Raji (cell line): ENCODE data around the gene BCAP31.

Experiments
- POLR2A ChIP-seq: IDR thresholded peaks from 2 replicates; pipeline ENCODE4 v1.6.1; 2011; ENCODE audit warnings: low read depth, low read length, control low read depth; ENCODE audit not compliant: insufficient read depth

BCAP31 gene

DNA sequence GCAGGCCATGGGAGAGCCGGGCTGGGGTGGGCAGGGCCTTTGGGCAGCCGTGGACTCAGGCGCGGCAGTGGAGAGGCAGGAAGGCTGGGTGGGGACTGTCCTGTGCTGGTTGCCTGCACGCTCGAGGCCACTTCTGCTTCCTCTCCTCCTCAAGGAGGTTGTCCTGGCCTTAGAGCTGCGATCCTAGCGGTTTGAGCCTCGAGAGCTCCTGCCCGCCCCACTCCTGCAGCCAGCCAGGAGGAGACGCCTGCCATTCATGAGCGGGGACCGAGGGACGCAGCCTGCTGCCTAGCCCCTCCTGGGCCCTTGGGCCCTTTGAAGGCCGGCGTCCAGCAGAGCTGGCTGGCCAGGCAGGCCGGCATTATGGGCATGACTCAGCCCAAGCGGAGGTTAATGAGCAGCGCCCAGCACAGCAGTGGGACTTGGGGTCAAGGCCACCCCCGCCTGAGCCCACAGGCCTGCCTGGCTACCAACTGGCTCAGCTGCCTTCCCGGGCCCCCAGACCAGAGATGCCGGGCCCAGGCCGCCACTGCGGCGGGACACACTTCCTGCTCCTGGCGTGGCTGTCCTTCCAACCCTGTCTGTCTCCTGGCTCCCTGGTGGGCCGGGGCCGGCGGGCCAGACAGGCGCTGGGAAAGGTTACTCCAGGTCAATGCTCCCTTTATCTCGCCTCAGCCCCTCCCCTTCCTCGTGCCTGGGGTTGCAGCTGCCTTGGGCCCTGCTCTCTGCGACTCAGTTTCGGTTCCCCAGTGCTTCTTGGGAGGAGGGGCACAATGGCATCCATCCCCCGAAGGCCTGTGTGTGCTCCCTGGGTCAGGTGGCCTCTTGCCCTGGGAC, 2.3 kb upstream of the BCAP31 start:
- peak; percentile 29; the same call in 1 of the 2 replicates for TF ChIP-seq POLR2A

DNA sequence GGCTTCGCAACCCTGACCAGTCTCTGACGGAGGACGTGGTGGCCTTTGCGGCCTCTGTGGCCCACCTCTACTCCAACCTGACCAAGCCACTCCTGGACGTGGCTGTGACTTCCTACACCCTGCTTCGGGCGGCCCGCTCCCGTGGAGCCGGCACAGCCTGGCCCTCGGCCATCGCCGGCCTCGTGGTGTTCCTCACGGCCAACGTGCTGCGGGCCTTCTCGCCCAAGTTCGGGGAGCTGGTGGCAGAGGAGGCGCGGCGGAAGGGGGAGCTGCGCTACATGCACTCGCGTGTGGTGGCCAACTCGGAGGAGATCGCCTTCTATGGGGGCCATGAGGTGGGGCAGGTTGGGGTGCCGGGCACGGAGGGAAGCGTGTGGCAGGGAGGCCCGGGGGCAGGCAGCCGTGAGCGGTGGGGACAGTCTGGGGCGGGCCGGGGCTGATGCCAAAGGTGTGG, 1.7 kb upstream of the BCAP31 start:
- no peak for TF ChIP-seq POLR2A

DNA sequence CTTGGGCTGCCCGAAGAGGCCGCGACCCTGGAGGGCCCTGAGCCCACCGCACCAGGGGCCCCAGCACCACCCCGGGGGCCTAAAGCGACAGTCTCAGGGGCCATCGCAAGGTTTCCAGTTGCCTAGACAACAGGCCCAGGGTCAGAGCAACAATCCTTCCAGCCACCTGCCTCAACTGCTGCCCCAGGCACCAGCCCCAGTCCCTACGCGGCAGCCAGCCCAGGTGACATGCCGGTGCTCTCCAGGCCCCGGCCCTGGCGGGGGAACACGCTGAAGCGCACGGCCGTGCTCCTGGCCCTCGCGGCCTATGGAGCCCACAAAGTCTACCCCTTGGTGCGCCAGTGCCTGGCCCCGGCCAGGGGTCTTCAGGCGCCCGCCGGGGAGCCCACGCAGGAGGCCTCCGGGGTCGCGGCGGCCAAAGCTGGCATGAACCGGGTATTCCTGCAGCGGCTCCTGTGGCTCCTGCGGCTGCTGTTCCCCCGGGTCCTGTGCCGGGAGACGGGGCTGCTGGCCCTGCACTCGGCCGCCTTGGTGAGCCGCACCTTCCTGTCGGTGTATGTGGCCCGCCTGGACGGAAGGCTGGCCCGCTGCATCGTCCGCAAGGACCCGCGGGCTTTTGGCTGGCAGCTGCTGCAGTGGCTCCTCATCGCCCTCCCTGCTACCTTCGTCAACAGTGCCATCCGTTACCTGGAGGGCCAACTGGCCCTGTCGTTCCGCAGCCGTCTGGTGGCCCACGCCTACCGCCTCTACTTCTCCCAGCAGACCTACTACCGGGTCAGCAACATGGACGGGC, 1.0 kb upstream of the BCAP31 start:
- TF ChIP-seq POLR2A: no peak

DNA sequence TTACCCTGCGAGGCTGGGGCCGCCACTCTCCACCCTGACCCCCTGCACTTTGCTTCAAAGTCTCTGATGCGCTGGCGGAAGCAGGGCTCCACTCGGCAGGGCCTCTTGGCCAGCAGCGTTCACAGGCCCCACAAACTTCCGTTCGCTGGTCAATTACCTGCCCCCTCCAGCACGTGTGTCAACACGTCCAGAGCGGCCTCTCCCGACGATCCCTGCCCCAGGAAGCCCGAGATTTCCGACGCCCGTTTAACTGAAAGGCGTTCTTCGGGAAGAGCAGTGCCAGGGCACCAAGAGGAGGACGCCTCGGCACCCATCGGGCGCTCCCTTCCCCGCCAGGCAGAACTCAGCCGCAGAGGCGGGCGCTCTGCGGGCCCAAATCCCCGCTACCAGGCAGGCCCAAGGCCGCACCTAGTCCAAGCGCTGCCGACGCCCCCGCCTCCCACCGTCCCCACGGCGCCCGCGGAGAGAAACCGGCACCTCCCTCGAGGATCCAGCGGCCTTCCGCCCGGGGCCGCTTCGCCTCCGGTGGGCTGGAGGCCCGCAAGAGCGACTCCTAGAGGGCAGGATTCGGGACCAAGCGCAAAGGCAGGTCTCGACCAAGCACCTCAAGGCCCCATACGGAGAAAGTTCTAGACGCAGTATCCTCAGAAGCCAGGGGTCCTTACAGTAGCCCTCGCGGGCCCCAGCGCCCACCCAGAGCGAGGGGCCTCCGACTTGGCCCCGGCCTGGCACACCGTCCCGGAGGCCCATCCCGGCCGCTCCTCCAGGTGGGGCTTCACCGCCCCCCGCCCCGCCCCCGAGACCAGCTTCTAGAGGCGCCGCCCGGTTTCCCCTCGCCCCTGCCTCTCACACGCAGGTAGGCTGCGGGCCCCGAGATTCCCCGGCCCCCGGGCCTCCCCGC, 586 bp downstream of the BCAP31 start:
- TF ChIP-seq POLR2A: 0 out of 2 replicates have a peak, but pooled peaks have one; percentile 21

DNA sequence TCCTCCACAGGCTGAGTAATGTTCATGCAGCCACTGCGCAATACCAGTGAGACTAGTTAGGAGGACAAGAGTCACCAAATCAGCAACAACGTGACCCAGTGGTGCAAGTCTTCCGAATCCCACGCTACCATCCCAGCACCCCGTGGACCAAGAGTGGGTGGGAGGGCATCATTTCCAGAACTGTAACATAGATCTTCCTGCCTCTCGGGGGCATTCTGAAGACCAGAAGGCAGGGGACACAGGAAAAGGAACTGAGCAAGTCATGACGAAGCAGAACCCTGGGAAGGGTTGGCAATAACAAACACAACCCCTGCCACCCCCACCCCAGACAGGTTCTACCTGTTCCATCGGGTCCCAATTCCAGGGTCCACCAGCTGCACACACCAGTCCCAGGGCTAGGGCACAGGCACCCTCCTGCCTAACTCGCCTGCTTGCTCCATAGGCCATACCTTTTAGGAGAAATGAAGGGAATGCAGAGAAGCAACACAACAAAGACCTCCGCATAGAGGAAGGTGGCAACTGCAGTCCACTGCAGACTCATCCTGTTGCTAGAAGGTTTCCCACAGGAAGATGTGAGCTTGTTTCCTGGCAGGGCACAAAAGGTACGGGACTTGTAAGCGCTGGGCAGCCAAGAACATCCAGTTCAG, 1.4 kb downstream of the BCAP31 start:
- no peak for TF ChIP-seq POLR2A

DNA sequence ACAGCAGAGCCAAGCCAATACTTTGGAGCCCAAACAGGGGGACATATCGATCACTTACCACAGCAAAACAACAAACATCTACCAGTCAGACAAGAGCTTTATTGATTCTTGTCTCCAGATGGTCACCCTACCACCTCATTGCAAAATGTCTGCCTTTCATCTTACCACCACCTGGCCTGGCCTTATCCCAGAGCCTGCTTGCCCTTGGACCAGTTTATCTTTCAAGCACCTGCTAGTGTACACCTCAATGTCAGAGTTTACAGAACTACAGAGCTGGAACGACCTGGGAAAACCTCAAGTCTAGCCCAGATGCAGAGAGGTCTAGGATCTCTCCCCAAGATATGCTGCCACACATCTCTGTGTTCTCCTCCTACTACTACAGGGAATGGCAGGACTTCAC, 4.5 kb downstream of the BCAP31 start:
- TF ChIP-seq POLR2A: no peak

DNA sequence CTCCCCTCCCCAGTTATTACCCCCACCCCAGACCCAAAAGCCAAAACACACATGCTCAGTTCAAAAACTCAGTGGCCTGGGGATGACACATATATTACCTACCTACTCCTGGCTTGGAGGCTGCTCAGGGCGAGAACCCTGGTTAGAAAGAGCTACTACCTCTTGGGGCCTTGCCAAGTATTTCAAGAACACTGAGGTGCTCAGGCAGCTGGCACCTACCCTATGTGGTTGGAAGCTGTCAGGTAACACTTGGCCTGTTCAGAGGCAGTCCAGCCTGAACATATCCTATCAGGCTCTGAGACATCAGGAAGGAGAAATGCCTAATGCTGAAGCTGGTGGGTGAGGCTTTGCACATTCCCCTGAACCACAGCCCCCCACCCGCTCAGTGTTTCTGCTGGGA, 4.9 kb downstream of the BCAP31 start:
- no peak for TF ChIP-seq POLR2A

DNA sequence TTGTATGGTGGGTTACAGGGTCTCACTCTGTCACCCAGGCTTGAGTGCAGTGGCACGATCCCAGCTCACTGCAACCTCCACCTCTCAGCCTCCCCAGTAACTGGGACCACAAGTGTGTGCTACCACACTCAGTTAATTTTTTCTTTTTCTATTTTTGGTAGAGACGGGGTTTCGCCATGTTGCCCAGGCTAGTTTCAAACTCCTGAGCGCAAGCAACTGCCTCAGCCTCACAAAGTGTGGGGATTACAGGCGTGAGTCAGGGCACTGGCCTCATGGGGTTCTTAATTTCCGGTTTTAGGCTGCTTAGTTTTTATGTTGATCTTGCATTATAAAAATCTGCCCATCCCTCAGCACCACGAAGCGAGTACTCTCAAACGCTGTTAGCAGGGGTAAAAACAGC, 6.7 kb downstream of the BCAP31 start:
- no peak for TF ChIP-seq POLR2A

DNA sequence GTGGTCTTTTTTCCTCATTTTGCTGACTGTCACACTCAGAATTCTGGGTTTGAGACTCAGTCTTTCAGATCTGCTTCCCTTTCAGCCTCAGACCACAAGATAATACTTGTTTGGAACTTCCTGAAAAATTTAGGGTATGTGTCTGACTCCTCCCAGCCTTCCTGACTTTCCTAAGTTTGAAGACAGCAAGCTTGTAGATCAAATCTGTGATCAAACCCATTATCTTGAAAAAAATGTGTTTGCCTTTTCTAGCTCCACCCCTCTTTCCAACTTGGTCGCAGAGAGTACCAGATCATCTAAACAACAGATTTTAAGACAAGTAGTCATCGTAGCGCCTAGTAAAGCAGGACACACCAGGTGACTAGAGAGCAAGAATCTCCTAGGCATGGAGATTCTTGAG, 9.9 kb downstream of the BCAP31 start:
- no peak for TF ChIP-seq POLR2A

DNA sequence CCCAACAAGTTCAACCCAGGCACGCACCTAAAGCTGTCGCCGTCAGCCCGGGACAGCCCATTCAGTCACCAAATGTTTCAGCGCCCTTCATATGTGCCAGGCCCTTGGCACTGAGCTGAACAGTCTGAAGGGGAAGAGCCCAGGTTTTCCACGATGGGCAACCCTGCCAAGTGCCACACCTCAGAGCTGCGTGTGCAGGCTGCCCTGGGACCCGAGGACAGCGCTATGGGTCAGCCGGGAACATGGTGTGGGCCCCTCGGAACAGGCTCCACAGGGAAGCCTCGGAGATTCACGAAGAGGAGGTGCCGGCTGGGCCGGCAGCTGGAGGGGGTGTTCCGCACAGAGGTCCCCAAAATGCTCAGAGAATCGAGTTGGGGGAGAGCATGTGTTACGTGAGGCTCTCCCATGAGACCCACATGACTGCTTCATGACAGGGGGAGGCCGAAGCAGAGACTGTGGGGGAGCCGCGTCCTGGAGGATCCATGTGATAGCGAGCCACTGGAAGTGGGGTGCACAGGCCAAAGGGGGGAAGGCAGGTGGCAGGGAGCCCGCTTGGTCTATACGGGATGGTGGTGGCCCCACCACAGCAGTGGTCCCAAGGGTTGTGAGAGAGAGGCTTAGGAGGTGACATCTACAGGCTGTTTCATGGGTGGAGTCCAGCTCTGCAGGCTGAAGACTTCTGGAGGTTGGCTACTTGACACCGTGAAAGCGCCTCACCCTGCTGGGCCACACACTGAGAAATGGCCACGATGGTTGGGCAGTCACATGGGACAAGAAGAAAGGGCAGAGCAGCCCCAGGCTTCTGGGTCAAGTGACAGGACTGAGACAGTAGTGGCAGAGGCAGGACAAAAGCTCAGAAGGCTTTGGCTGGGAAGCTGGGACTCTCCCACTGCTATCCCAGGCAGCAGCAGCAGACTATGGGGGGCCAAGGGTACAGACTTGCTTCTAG, 14.2 kb downstream of the BCAP31 start:
- TF ChIP-seq POLR2A: no peak

DNA sequence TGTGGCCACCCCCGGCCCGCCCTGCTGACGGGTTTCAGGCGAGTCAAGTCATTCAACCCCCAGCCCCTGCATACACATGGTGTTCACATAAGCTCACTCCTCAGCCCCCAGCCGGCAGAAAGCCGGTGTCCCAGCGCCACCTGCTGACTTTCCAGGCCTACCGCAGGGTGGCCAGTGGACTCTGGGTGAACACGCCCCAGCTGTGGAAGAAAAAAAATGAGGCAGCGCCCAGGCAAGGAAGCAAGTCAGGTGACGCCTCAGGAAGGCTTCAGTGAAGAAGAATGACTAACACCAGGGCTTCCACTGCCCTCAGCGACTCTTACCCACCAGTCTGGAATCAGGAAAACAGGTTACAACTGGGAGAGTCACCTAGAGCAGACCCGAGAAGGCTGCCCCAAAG, 15.8 kb downstream of the BCAP31 start:
- TF ChIP-seq POLR2A: no peak

DNA sequence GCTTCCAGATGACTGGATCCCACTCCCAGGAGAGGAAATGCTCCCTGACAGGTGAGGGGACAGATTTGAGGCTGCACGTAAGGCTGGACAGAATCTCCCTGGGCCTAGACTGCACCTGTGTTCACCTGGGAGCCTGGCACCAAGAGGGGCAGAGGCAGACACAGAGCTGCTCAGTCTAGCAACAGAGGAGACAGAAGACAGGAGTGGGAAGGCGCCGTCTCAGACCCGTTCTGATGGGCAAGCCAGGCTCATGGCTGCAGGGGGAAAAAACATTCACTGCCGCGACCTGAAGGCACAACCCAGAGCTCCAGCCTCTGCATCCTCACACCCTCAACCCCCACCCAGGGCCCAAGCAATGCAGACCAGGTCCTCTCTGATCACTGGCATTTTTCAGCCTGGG, 16.8 kb downstream of the BCAP31 start:
- TF ChIP-seq POLR2A: no peak

DNA sequence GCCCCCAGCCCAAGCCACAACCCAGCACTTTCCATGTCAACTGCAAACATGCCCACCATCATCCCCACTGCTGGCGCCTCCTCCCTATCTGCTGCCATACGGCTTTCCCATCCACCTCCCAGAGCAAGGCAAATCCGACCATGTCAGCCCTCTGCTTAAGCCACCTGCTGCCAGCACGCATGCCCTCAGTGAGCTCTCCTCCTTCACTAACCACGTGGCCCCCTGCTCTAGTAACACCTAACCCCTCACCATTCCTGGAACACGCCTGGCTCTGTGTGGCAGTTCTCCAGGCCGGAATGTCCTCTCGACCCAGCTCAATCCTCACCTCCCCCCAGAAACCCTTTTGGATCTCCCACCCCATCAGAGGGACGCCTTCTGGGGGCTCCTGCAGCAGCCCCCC, 17.4 kb downstream of the BCAP31 start:
- no peak for TF ChIP-seq POLR2A
